ENCODE data around the gene EIF2S1. TPM values are rescaled to one million over a fixed set of nuclear protein-coding genes. Genes with fewer than 3 reads are reported as not detected.

Gene EIF2S1
- total RNA-seq, 4 donors from 2014 or later, result 27.1 to 74.3 (median 35.9) TPM

- Histone ChIP-seq H3K27ac (no peak overlapping the region), H3K36me3 (peaks cover 0 to 16% (median 0%) of the 10 kb centered on the region in 3 donors), H3K4me3 (no peak overlapping the region), H3K27me3 (no peaks in the 10 kb centered on the region), H3K4me1 (no peaks in the 10 kb centered on the region), H3K9me3 (no peaks in the 10 kb centered on the region)
- TF ChIP-seq CTCF (IDR thresholded peaks at IDR 0.05), result no peak
- no peak for TF ChIP-seq POLR2A (IDR thresholded peaks at IDR 0.05)
- DNase-seq, result no peak
Measured at GRCh38 chr14:67391268-67391667, 31.1 kb downstream of the EIF2S1 start.

GRCh38 chr14:67392123-67392522, 32.0 kb downstream of the EIF2S1 start:
- Histone ChIP-seq H3K9me3 (no peaks in the 10 kb centered on the region), H3K4me3 (no peak overlapping the region), H3K4me1 (no peaks in the 10 kb centered on the region), H3K36me3 (peaks cover 0 to 9% (median 0%) of the 10 kb centered on the region in 3 donors), H3K27me3 (no peaks in the 10 kb centered on the region), H3K27ac (no peak overlapping the region)
- no peak for DNase-seq
- no peak for TF ChIP-seq CTCF (IDR thresholded peaks at IDR 0.05)
- no peak for TF ChIP-seq POLR2A (IDR thresholded peaks at IDR 0.05)

- H3K4me1 ChIP-seq, result no peaks in the 10 kb centered on the region
- no peak overlapping the region for H3K27ac ChIP-seq
- no peaks in the 10 kb centered on the region for H3K27me3 ChIP-seq
- DNase-seq, result no peak
- peaks cover 0 to 5% (median 0%) of the 10 kb centered on the region in 3 donors for H3K36me3 ChIP-seq
- no peak overlapping the region for H3K4me3 ChIP-seq
- H3K9me3 ChIP-seq, result no peaks in the 10 kb centered on the region
- no peak for TF ChIP-seq POLR2A (IDR thresholded peaks at IDR 0.05)
Measured at GRCh38 chr14:67392800-67393199, 32.7 kb downstream of the EIF2S1 start.

- H3K27me3 ChIP-seq, result no peaks in the 10 kb centered on the region
- H3K36me3 ChIP-seq, result peaks cover 0 to 5% (median 0%) of the 10 kb centered on the region in 3 donors
- no peaks in the 10 kb centered on the region for H3K4me1 ChIP-seq
- TF ChIP-seq POLR2A (IDR thresholded peaks at IDR 0.05), result no peak
- no peak for TF ChIP-seq CTCF (IDR thresholded peaks at IDR 0.05)
- H3K9me3 ChIP-seq, result no peaks in the 10 kb centered on the region
- H3K27ac ChIP-seq, result no peak overlapping the region
- no peak overlapping the region for H3K4me3 ChIP-seq
- DNase-seq, result no peak
Measured at GRCh38 chr14:67393689-67394088, 33.6 kb downstream of the EIF2S1 start.

- Histone ChIP-seq H3K36me3 (peaks cover 0 to 5% (median 0%) of the 10 kb centered on the region in 3 donors), H3K27me3 (no peaks in the 10 kb centered on the region), H3K4me1 (no peaks in the 10 kb centered on the region), H3K27ac (no peak overlapping the region), H3K9me3 (no peaks in the 10 kb centered on the region), H3K4me3 (no peak overlapping the region)
- DNase-seq, result no peak
- TF ChIP-seq CTCF (IDR thresholded peaks at IDR 0.05), result no peak
- TF ChIP-seq POLR2A (IDR thresholded peaks at IDR 0.05), result no peak
Measured at GRCh38 chr14:67395086-67395875, 35.2 kb downstream of the EIF2S1 start.

GRCh38 chr14:67395876-67396189, 35.7 kb downstream of the EIF2S1 start:
- Histone ChIP-seq H3K36me3 (peaks cover 0 to 5% (median 0%) of the 10 kb centered on the region in 3 donors), H3K27me3 (no peaks in the 10 kb centered on the region), H3K9me3 (no peaks in the 10 kb centered on the region), H3K4me3 (no peak overlapping the region), H3K27ac (no peak overlapping the region), H3K4me1 (no peaks in the 10 kb centered on the region)
- no peak for DNase-seq
- no peak for TF ChIP-seq CTCF (IDR thresholded peaks at IDR 0.05)
- TF ChIP-seq POLR2A (IDR thresholded peaks at IDR 0.05), result no peak

All from Peyer's patch (tissue), 4 donors.